Measurements from ENCODE around the gene UMOD.

Gene UMOD

DNA sequence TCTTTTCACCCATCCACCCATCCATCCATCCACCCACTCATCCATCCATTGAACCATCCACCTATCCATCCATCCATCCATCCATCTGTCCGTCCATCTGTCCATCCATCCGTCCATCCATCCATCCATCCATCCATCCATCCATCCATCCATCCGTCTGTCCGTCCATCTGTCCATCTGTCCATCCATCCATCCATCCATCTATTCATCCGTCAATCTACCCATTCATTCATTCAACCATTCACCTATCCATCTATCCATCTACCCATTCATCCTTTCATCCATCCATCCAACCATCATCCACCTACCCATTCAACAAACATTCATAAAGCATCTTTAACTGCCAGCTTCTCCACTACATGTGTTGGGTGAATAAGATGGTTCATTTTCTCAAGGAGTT, 54.1 kb downstream of the UMOD start:
- no peak for FAIRE-seq

DNA sequence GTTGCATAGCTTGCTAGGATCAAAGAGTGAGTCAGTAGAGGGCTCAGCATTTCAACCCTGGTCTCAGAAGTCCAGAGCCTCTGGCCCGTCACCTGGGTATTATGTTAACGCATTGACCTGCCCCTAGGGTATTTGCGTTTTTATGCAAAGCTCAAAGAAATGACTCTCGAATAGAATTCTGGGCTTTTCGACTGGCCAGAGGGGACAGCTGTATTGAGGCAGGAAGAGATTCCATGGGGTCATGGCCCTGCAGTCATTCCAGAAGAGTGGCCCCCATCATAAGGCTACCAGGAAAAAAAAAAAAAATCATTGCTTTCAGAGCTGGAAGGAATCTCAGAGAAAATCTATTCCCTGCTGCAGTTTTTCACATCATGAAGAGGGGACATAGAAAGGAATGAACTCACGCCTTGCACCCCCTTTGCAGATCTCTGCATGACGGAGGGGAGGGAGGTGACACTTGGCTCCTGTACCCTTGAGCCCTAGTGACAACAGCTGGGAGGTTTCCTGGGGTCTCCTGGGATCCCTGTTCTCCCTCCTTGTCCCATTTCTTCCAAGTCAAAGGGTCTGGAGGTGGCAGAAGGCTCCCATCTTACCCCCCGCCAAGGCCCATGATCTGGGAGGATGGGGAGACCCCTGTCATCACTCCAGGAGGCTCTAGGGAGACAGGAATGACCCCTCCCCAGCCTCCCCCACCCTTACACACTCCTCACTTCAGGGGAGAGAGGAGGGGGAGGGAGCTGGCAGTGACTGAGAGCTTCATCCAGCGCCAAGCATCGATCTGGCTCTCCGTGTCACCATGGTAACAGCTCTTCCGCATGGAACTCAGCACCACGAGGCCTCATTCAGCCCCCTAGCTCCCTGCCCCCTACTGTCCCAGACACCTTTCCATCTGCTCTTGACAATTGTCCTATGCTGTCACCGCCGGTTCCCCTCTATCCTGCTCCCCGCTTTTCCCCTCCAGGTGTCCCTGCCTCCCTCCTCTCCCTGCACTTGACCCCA, 61.0 kb downstream of the UMOD start:
- FAIRE-seq = no peak

DNA sequence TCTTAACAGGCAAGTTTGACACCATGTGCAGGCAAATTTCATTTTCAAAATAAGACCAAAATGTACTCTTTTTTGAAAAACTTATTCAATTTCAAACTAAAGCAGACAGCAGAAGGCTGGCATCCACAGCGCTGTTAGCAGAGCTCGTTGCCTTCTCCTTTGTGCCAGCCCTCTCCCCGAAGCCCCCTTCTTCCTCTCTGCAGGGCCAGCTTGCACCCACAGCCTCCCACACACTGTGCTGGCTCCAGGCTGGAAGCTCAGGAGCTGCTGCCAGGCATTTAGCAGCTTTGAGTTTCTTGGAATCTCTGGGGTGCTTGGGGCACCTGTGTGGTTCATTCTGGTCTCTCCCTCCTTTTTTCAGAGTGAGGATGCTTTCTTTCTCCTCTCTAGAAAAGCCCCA, 62.9 kb downstream of the UMOD start:
- FAIRE-seq = no peak

- no peak for FAIRE-seq
Measured at GRCh38 chr16:20285993-20286499, 66.5 kb downstream of the UMOD start.
